Endothelial cell of umbilical vein (primary cell): ENCODE results near the gene PCSK6. TPM values are rescaled to one million over a fixed set of nuclear protein-coding genes. Genes with fewer than 3 reads are reported as not detected.

Experiments
- BruUV-seq: library from RNA; stranded (reverse); fragments of 400-500 nt; replicated peaks from 2 replicates; lab custom pipeline; 2021; lab: Mats Ljungman, UMichigan
- CTCF ChIA-PET: fragments of 300-600, 350-600 bp; sonication (Branson Sonifier 250); formaldehyde crosslinking; loops from one replicate; lab custom pipeline; 2021; ENCODE audit warnings: antibody characterized with exemption, inconsistent platforms; lab: Charles Lee
- POLR2A ChIA-PET: fragments of 300-600, 350-600 bp; sonication (Branson Sonifier 250); formaldehyde crosslinking; loops from one replicate; lab custom pipeline; 2021; ENCODE audit warnings: antibody characterized with exemption, inconsistent platforms; lab: Charles Lee
- DNase-seq: peaks from one replicate; pipeline ENCODE4 v3.0.0-alpha.2; 2011; ENCODE audit warnings: low read depth, low spot score
- FAIRE-seq: peaks from 2 replicates; lab custom pipeline; 2011; peaks lifted over from hg19 to GRCh38; lab: Jason Lieb, UNC
- H2AFZ ChIP-seq: 2 replicates; pipeline ENCODE4 v1.6.0; 2012; ENCODE audit warnings: low read depth, low read length, control low read depth, inconsistent platforms
- H3K27ac ChIP-seq: 2 replicates; pipeline ENCODE4 v1.5.1; 2011; ENCODE audit warnings: low read depth, mild to moderate bottlenecking, control low read depth, low read length, moderate library complexity; ENCODE audit not compliant: insufficient read depth
- H3K27me3 ChIP-seq, 2 experiments: 2 replicates each; pipeline versions ENCODE4 v1.6.0 to v1.6.1; 2011; ENCODE audit warnings: low read length in 2 of 2, mixed read lengths in 1 of 2; ENCODE audit not compliant: control insufficient read depth in 2 of 2, insufficient read depth in 2 of 2
- H3K36me3 ChIP-seq, 2 experiments: 2 replicates in 1 of 2; 3 replicates in 1 of 2; pipeline ENCODE4 v1.5.1; 2011; ENCODE audit warnings: low read length in 2 of 2, mild to moderate bottlenecking in 1 of 2, moderate library complexity in 1 of 2; ENCODE audit not compliant: control insufficient read depth in 2 of 2, insufficient read depth in 2 of 2; ENCODE audit errors: extremely low read depth in 1 of 2
- H3K4me1 ChIP-seq: 3 replicates; pipeline ENCODE4 v1.5.1; 2011; ENCODE audit warnings: mild to moderate bottlenecking, low read length; ENCODE audit not compliant: control insufficient read depth, insufficient read depth; ENCODE audit errors: extremely low read depth
- H3K4me2 ChIP-seq: 2 replicates; pipeline ENCODE4 v1.6.1; 2011; ENCODE audit warnings: low read length, control low read depth, mixed read lengths; ENCODE audit not compliant: insufficient read depth
- H3K4me3 ChIP-seq, 3 experiments: fragments of 200-600 bp in 1 of 3; sonication (generic), shearing (Covaris generic) in 1 of 3; replicated peaks in 1 of 3; 2 replicates each; pipeline ENCODE4 v1.5.1; 2011 to 2016; ENCODE audit warnings: control low read depth in 3 of 3, low read length in 3 of 3, mild to moderate bottlenecking in 2 of 3, inconsistent platforms in 1 of 3, low read depth in 1 of 3, moderate library complexity in 1 of 3; ENCODE audit not compliant: insufficient read depth in 1 of 3
- H3K79me2 ChIP-seq: 2 replicates; pipeline ENCODE4 v1.6.0; 2012; ENCODE audit warnings: low read length, inconsistent platforms; ENCODE audit not compliant: control insufficient read depth, insufficient read depth
- H3K9ac ChIP-seq: replicated peaks from 2 replicates; pipeline ENCODE3; 2011; ENCODE audit warnings: low read length, control low read depth; ENCODE audit not compliant: insufficient read depth; ENCODE audit errors: extremely low read depth
- H3K9me1 ChIP-seq: replicated peaks from 3 replicates; pipeline ENCODE4 v1.6.0; 2011; ENCODE audit warnings: mild to moderate bottlenecking, low read length; ENCODE audit not compliant: control insufficient read depth, insufficient read depth; ENCODE audit errors: extremely low read depth
- H3K9me3 ChIP-seq: replicated peaks from 2 replicates; pipeline ENCODE4 v1.5.1; 2012; ENCODE audit warnings: low read length, inconsistent platforms; ENCODE audit not compliant: control insufficient read depth, insufficient read depth
- H4K20me1 ChIP-seq: replicated peaks from 2 replicates; pipeline ENCODE3; 2011; ENCODE audit warnings: mild to moderate bottlenecking, low read length; ENCODE audit not compliant: control insufficient read depth, insufficient read depth; ENCODE audit errors: extremely low read depth
- EZH2 ChIP-seq: IDR thresholded peaks from 2 replicates; pipeline ENCODE4 v1.6.1; 2012; ENCODE audit warnings: borderline replicate concordance, low read depth, mild to moderate bottlenecking, moderate library complexity, low read length, inconsistent platforms; ENCODE audit not compliant: severe bottlenecking
- FOS ChIP-seq: IDR thresholded peaks from 2 replicates; pipeline ENCODE4 v1.6.1; 2011; ENCODE audit warnings: mild to moderate bottlenecking, low read length, moderate library complexity, borderline replicate concordance; ENCODE audit not compliant: insufficient read depth
- MYC ChIP-seq: IDR thresholded peaks from one replicate; pipeline ENCODE4 v1.6.1; 2011; ENCODE audit warnings: mild to moderate bottlenecking, low read depth, low read length
- POLR2A ChIP-seq: IDR thresholded peaks from 2 replicates; pipeline ENCODE4 v1.6.1; 2012; ENCODE audit warnings: low read depth, mild to moderate bottlenecking, control low read depth, low read length
- POLR2AphosphoS5 ChIP-seq: IDR thresholded peaks from 2 replicates; pipeline ENCODE4 v1.6.1; 2012; ENCODE audit warnings: low read depth, mild to moderate bottlenecking, control low read depth, low read length, moderate library complexity; ENCODE audit not compliant: insufficient read depth
- dilution Hi-C: fragments of 300-500 bp; cut with MboI; formaldehyde crosslinking; loops from one replicate; pipeline ENCODE4 v1.15.0; 2019; ENCODE audit warnings: low sequenced_read_pairs; ENCODE audit not compliant: extremely low pct_ligation_motif_present
- intact Hi-C: fragments of 100-400 bp; cut with micrococcal nuclease; formaldehyde crosslinking; loops from one replicate; pipeline ENCODE4 v1.10.0; 2022
- polyA plus RNA-seq, 4 experiments: library from polyadenylated mRNA; depleted of rRNA in 3 of 4; stranded (reverse) in 3 of 4; unstranded in 1 of 4; fragments of >200 nt; gene quantifications; 2 replicates each; pipeline versions ENCODE4 v1.2.1 to v1.2.3, GENCODE V29; 2011 to 2012; ENCODE audit warnings: missing spikeins in 1 of 4
- total RNA-seq: library from RNA; stranded (reverse); gene quantifications from 2 replicates; pipeline ENCODE4 v1.2.3, GENCODE V29; 2021
- TF ChIP-seq, protein P1 (sequence below), 2 donors: IDR thresholded peaks; 1 replicate in 1 of 2; 2 replicates in 1 of 2; pipeline ENCODE4 v1.5.1; 2011; ENCODE audit warnings: low read length in 2 of 2, mild to moderate bottlenecking in 2 of 2, moderate library complexity in 2 of 2, control low read depth in 1 of 2, inconsistent platforms in 1 of 2, low read depth in 1 of 2; ENCODE audit not compliant: insufficient read depth in 1 of 2; ENCODE audit errors: extremely low read depth in 1 of 2
- TF ChIP-seq, protein P2 (sequence below): IDR thresholded peaks from 2 replicates; pipeline ENCODE4 v1.6.1; 2011; ENCODE audit not compliant: insufficient read depth, insufficient read length

The PCSK6 gene
- total and polyA plus RNA-seq, 2 donors (not counting 3 experiments of a cell fraction or from before 2014, with no cell fraction given) = 0.18 to 0.69 TPM

DNA sequence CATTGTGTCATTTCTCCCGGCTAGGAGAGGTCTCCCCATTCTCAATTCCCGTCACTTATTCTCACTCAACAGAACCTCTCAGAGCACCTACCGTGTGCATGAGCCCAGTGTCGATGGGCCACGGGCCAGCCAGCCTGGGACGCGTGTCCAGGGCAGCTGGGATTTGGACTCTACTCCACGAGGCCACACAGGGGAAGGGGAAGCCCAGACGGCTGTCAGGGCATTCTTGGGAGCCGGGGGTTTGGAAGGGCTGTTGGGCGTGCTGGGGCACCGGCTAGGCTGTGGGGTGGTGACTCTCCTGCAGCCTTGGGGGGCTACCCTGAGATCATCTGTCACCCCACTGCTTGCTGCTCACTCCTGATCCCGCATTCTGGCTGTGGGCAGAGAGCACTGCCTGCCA lies 41.7 kb upstream of the PCSK6 start:
- Histone ChIP-seq H3K4me3 (no peak overlapping the region), H2AFZ (no peak overlapping the region), H3K27me3 (no peaks in the 10 kb centered on the region), H3K9me3 (no peaks in the 10 kb centered on the region), H3K4me1 (no peaks in the 10 kb centered on the region), H3K79me2 (no peaks in the 10 kb centered on the region), H3K4me2 (no peak overlapping the region), H4K20me1 (no peaks in the 10 kb centered on the region), H3K27ac (no peak overlapping the region), H3K9ac (no peak overlapping the region), H3K9me1 (no peaks in the 10 kb centered on the region), H3K36me3 (no peaks in the 10 kb centered on the region)
- TF ChIP-seq EZH2 = no peak
- no peak for TF ChIP-seq POLR2A
- TF ChIP-seq, protein P1, sequence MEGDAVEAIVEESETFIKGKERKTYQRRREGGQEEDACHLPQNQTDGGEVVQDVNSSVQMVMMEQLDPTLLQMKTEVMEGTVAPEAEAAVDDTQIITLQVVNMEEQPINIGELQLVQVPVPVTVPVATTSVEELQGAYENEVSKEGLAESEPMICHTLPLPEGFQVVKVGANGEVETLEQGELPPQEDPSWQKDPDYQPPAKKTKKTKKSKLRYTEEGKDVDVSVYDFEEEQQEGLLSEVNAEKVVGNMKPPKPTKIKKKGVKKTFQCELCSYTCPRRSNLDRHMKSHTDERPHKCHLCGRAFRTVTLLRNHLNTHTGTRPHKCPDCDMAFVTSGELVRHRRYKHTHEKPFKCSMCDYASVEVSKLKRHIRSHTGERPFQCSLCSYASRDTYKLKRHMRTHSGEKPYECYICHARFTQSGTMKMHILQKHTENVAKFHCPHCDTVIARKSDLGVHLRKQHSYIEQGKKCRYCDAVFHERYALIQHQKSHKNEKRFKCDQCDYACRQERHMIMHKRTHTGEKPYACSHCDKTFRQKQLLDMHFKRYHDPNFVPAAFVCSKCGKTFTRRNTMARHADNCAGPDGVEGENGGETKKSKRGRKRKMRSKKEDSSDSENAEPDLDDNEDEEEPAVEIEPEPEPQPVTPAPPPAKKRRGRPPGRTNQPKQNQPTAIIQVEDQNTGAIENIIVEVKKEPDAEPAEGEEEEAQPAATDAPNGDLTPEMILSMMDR (IDR thresholded peaks at IDR 0.05; ENCODE audit: extremely low read depth in 1 of 2, insufficient read depth in 1 of 2, low read depth in 1 of 2, low read length in 2 of 2) = no peak
- TF ChIP-seq, protein P2, sequence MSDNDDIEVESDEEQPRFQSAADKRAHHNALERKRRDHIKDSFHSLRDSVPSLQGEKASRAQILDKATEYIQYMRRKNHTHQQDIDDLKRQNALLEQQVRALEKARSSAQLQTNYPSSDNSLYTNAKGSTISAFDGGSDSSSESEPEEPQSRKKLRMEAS = no peak
- TF ChIP-seq FOS = no peak
- no peak for TF ChIP-seq MYC
- TF ChIP-seq POLR2AphosphoS5 = no peak
- FAIRE-seq = no peak
- intact Hi-C loops = no loop called here
- dilution Hi-C loops = no loop called here
- no TSS peak for BruUV-seq
- POLR2A ChIA-PET = no interaction called here
- DNase-seq = no peak
- CTCF ChIA-PET = no interaction called here
